ENCODE measurements around the gene DCUN1D4. TPM values are rescaled to one million over a fixed set of nuclear protein-coding genes. Genes with fewer than 3 reads are reported as not detected.

DCUN1D4 gene
- total RNA-seq, 1 experiment from 2014 or later, result 78.6 TPM

Other genes starting within 250 kb of the DCUN1D4 start
- gene LRRC66, start 177.2 kb downstream of the DCUN1D4 start, total RNA-seq (2014; rRNA removed; shearing (Covaris generic); ENCODE audit: low replicate concordance), result 0.07 and 0.29 TPM in 2 replicates
- gene SGCB, start 195.1 kb downstream of the DCUN1D4 start, total RNA-seq (2014; rRNA removed; shearing (Covaris generic); ENCODE audit: low replicate concordance), result 9.6 and 9.8 TPM in 2 replicates
- 0.07 TPM in 1 of 2 replicates, not detected in the other for gene SPATA18, start 208.2 kb downstream of the DCUN1D4 start, total RNA-seq (2014; rRNA removed; shearing (Covaris generic); ENCODE audit: low replicate concordance)